ENCODE measurements around the gene GALNT9.
"Not testable (repeated sequence)": the region's sequence is repeated elsewhere in the genome, so short reads cannot be mapped to it uniquely, and the experiment has no call there.

GALNT9 gene

DNA sequence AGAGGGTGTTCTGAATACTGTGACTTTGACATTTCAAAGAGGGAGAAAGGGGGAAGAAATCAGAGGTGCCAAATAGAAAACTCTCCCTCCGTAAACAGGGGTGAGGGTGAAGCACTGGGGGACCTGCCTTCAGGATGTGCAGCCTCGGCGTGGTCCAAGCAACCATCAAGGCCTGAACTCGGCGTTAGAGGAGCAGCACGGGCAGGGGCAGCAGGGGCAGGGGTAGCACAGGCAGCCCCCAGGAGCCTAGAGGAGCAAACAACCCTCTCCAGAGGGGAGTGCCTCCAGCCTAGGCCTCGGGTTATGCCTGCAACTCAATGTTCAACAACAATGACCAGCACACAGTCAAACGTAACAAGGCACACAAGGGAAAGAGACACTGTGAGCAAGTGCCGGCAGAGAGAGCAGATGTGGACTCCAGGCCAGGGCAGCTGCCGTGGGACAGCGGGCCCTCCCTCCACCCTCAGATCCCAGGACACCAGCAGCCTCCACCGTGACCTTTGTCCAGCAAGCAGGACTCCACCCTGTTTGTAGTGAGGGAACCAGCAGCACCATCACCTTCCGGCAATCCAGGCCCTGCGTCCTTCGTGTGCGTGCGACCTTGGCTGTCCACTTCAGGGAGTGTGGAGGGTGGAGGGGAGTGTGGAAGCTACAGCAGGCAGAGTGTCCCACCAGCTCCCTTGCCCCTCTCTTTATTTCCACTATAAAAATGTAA lies 18.0 kb downstream of the GALNT9 start:
- no peak for DNase-seq

- no peak for DNase-seq
Observed at GRCh38 chr12:132310181-132311040, 19.0 kb downstream of the GALNT9 start.

DNA sequence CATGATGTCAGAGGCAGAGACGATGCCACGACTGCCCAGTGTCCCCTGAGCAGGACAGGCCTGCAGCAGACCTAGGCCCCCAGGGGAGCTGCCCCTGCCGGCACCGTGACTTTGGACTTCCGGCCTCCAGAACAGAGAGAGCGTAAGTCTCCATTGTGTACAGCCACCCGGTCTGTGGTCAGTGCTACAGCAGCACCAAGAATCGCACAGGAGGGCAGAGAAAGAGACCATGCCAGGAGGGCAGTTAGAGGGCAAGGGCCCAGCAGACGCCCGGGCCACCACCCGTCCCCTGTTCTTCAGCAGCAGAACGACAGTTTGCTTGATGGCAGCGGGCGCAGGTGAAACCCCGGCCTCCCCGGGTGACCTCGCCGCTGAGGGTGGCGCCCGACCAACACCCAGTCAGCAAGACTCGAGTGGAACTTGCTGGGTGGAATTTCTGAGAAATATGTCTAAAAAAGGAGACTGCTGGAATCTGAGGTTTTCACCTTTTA lies 19.7 kb downstream of the GALNT9 start:
- no peak for DNase-seq

- no peak for DNase-seq
Observed at GRCh38 chr12:132308853-132309595, 20.4 kb downstream of the GALNT9 start.

DNA sequence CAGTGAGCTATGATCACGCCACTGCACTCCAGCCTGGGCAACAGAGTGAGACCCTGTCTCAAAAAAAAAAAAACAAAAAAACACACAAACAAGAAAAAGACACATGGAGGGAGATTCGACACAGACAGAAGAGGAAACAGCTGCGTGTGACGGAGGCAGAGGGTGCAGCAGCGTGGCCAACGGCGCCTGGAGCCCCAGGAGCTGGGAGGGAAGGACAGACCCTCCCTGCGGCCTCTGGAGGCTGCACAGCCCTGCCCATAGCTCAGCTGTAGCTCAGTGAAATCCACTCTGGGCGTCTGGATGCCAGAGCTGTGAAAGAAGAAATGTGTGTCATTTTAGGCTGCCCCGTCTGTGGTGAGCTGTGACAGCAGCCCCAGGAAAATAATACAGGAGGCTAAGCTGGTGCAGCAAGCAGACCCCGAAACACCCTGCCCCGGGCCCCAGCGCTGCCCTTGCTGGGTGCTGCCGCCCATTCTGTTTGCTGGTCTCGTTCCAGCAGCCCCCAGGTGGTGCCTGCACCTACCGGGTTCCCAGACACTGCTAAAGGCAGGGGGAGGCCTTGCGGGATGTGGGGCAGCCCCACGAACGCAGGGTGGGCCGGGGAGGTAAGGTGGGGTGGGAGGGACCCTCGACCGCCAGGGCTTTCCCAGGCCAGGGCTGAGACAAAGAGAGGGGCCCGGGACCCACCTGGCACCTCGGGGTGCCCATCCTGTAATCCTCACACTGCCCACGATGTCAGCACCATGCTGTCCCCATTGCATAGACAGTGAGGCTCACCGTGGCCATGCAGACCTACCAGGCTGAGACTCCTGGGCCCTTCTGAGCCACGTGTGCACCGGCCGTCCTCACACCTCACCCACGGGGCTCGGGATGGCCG lies 21.2 kb downstream of the GALNT9 start:
- DNase-seq = no peak

DNA sequence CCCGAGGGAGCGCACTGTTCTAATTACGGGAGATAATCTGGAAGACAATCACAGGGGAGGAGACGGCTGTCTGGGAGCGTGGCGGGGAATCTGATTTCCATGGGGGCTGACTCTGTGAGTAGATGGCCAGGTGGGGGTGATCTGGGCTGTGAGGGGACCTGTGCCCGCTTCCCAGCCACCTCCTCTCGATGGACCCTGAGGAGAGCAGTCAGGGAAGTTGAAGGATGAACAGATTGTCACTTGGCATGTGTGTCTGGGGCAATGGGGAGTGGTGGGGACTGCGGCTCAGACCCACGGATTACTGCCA lies 22.6 kb downstream of the GALNT9 start:
- DNase-seq = no peak

- DNase-seq = no peak
Observed at GRCh38 chr12:132305991-132306884, 23.2 kb downstream of the GALNT9 start.

- DNase-seq = no peak
Observed at GRCh38 chr12:132305560-132305966, 23.8 kb downstream of the GALNT9 start.

- DNase-seq = not testable (repeated sequence)
Observed at GRCh38 chr12:132304866-132305265, 24.5 kb downstream of the GALNT9 start.

DNA sequence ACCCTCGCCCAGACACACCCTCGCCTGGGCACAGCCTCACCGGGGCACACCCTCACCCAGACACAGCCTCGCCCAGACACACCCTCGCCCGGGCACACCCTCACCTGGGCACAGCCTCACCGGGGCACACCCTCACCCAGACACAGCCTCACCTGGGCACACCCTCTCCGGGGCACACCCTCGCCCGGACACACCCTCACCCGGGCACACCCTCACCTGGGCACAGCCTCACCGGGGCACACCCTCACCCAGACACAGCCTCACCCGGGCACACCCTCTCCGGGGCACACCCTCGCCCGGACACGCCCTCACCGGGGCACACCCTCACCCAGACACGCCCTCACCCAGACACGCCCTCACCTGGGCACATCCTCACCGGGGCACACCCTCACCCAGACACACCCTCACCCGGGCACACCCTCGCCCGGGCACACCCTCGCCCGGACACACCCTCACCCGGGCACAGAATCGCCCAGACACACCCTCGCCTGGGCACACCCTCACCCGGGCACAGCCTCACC lies 25.5 kb downstream of the GALNT9 start:
- not testable (repeated sequence) for DNase-seq

GRCh38 chr12:132302466-132303358 lies 26.7 kb downstream of the GALNT9 start:
- no peak for DNase-seq

DNA sequence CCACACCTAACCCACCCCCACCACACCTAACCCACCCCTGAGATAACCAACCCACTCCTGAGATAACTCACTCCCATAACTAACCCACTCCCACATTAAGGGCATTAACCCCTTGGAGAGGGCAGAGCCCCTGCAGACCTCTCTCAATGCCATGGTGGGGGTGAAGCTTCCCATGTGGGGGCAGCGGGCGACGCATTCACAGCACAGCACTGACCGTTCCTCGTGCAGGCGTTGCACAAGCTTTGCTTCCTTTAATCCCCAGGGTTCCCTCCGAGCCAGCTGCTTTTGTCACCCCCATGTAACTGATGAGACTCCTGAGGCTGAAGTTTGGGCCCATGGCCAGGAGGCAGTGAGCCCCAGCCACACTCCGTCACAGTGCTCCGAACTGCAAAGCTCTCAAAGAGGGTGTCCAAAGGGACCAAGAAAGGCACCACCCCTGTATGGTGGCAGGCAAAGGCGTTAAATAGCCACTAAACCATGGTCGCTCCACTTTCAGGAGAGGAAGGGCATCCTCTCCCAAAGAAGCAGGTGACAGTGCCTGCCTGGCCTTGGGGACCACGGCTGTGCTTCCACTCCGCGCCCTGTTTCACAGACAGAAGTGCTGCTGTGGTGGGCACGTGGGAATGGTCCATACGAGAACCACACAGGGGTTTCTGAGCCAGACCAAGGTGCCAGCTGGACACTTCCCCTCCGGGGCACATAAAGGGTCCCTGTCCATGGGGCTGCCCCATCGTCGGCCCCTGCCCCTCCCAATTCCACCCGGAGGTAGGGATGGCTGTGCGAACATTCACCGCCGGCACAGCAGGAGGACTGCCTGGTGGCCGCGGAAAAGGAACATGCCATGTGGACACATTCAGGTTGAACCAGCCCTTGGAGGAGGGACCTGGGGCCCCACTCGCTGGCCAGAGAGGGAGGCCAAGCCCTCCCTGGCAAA lies 28.3 kb downstream of the GALNT9 start:
- no peak for DNase-seq

DNA sequence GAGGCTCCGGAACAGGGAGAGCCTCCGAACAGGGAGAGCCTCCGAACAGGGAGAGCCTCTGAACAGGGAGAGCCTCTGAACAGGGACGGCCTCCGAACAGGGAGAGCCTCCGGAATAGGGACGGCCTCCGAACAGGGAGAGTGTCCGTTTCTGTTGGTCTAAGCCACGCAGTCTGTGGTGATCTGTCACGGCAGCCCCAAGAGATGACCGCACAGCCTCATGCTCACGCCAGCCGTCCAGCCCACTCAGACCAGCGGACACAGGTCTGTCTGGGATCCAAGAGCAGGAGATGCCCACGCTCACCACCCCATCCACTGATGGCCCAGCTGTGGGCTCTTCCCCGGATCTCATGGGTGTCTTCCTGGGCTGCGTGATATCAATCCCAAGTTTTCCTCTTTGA lies 33.3 kb downstream of the GALNT9 start:
- no peak for DNase-seq

DNA sequence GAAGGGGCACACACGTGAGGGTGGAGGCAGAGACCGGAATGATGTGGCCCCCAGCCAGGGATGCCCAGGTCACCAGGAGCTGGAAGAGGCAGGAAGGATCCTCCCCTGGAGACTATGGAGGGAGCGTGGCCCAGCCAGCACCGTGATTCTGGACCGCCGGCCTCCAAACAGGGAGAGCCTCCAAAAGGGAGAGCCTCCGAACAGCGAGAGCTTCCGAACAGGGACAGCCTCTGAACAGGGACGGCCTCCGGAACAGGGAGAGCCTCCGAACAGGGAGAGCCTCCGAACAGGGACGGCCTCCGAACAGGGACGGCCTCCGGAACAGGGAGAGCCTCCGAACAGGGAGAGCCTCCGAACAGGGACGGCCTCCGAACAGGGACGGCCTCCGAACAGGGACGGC lies 33.8 kb downstream of the GALNT9 start:
- not testable (repeated sequence) for DNase-seq

GRCh38 chr12:132295101-132295526 lies 34.3 kb downstream of the GALNT9 start:
- DNase-seq = no peak

DNA sequence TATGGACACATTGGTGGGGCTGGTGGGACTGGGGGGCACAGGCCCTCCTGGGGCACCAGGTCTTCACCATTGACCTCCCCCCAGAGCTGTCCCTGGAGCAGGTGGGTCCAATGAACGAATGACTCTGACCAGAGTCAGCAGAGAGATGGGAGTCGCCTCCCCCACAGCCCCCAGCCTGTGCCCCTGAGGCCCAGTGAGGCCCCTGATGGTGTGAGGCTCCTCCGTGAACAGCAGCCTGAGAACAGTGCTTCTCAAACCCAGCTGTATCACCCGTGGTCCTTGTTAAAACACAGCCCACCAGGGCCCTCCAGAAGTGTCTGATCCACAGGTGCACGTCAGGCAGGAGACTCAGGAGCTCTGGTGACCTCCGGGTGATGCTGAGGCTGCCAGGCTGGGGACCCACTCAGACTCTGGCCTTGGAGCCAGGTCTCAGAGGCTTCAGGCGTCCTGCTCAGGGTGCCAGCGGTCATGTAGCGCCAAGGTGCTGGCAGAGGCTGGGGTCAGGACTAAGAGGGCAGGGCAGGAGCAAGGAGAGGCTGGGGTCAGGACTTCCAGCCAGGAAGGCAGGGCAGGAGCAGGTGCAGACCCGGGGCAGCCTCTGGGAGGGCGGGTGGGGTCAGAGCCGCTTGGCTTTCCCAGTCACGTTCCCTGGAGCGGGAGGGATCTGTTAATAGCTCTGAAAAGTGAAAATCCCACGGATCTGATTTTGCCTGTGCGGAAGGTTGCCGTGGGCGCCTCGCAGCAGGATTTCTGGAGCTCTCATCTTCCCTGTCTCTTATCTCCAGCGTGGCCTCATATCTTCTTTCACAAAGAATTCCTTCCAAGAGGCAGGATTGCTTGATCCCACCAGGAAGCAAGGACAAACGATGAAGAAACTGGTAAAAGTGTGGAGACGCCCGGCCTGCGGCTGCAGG lies 35.0 kb downstream of the GALNT9 start:
- no peak for DNase-seq
